ENCODE measurements around the gene FCN1.

The FCN1 gene

DNA sequence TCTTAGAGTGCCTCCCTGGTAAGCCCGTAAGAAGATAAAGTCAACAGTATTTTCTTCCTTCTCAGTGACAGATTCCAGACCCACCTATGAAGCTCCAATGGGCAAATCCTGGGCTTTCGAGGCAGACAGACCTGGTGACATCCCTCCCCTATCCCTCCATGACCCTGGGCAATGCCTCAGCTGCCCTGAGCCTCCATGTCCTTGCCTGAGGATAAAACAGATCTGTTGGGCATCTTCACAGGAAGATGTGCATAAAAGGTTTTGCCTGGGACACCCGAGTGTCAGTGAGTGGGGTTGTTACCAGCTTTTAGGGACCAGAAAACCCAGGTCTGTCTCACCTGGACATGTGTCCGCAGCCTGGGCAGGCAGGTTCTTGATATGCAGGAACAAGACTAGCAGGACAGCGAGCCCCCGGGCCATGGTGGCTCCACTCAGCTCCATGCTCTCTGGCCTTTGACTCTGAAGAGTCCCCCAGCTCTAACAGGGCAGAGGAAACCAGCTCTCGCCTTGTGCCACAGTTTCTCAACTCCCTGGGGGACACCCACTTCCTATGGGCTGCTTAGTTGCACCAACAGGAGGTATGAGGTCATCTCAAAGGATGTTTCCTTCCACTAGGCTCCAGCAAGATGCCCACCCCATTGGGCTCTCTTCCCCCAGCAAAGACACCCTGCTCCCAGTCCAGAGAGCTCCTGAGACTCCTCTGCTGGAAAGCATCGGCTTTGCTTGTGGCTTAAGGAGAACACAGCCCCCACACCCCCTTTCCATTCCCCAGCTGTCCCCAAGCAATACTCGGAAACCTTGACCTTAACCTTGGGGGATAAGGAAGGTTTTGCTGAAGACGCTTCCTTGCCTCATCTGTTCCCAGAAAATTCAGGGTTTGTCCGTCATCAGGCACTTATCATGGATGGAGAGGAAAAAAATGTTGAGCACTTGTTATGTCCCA, at the start of gene FCN1:
FCN1 (minus strand) TSS at position 482 of the 943 bp plus-strand sequence; CDS start at position 441, 41 bp downstream.
- Mint-ChIP-seq H3K9me3 (peaks cover 11% of the 10 kb centered on the region), H3K27ac (no peak within 1 kb of the TSS), H3K27me3 (peaks cover 5% of the 10 kb centered on the region), H3K36me3 (ENCODE audit: low read depth) (peaks cover 6% of the 10 kb centered on the region), H3K4me3 (no peak within 1 kb of the TSS), H3K4me1 (ENCODE audit: low read depth) (no peaks in the 10 kb centered on the region)

DNA sequence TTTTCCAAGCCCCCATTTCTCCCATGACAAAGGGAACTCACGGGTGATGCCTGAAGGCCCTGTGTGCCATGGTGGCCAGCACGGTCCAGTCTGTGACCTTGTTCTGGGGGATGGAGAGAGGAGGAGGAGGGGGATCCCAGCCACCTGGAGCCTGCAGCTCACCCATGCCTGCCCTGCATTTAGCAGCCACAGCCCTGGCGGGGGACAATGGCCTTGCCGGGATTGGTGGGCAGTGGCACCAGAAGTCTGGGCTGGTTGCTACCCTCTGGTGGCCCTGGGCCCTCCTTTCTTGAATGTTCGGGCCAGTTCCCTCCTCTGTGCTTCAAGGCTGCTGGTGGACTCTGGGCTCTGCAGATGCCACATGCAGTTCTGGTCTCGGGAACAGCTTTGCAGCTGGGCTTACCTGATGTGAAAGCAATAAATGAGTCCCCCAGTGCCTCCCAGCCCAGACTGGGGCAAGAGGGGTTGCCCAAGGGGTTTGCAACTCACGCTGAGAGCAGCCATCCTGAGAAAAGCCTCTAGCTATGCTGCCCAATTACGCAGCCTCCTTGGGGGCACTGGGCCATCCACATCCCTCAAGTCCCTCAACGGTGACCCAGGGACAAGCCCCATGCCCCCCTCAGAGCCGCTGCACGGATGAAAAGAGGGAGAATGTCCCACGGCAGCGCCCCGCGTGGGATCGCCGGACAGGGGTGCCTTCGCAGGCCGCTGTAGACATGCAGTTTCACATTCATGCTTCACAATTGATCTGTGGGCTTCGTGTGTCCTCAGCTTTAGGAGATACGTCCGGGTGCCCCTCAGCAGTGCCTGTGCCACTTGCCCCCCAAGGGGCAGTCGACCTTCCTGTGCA, 49.2 kb upstream of the FCN1 start:
- H3K4me3 Mint-ChIP-seq = no peak overlapping the region
- no peak overlapping the region for H3K27ac Mint-ChIP-seq
- H3K36me3 Mint-ChIP-seq (ENCODE audit: low read depth) = no peaks in the 10 kb centered on the region
- peaks cover 3% of the 10 kb centered on the region for H3K27me3 Mint-ChIP-seq
- H3K9me3 Mint-ChIP-seq = no peaks in the 10 kb centered on the region
- H3K4me1 Mint-ChIP-seq (ENCODE audit: low read depth) = no peaks in the 10 kb centered on the region

DNA sequence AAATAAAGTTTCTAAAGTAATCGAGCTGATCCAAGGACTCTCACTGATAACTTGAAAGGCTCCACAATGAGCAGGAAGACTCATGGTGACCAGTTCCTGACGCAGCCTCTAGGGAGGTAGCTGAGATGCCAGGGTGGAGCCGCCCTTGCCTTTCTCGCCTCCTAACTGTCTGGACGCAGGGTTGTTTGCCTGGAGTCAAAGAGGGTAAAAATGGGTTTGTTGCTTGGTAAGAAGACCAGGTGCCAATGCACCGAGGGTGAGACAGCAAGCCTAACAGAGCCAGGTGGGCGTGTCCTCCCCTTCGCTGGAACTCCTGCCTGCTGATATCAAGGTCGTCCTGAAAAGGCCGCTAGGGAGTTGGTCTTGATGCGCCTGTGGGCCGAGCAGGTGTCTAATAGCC, 48.6 kb upstream of the FCN1 start:
- Mint-ChIP-seq H3K4me3 (no peak overlapping the region), H3K36me3 (ENCODE audit: low read depth) (no peaks in the 10 kb centered on the region), H3K4me1 (ENCODE audit: low read depth) (no peaks in the 10 kb centered on the region)

DNA sequence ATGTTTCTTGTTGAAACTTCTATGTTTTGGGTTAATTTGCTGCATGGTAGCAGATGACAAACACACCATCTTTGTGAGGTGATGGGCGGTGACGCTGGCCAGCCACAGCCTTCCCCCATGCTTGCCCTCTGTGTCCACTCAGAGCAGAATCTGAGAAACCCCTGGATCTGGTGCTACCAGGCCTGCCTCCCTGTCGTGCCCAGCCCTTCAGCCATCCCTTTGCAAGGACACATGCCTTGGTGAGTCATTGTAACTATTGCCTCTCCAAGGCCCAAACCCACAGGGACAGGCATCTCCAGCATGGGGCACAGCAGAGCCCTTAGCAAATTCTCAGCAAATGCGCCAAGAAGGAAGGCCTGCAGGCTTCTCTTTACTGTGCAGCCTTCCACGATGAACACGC, 48.1 kb upstream of the FCN1 start:
- Mint-ChIP-seq H3K27ac (no peak overlapping the region), H3K4me1 (ENCODE audit: low read depth) (no peaks in the 10 kb centered on the region), H3K27me3 (peaks cover 3% of the 10 kb centered on the region), H3K36me3 (ENCODE audit: low read depth) (no peaks in the 10 kb centered on the region), H3K4me3 (no peak overlapping the region), H3K9me3 (no peaks in the 10 kb centered on the region)

More for the DNA sequence above, 48.6 kb upstream of the FCN1 start:
- Mint-ChIP-seq H3K27me3 (peaks cover 3% of the 10 kb centered on the region), H3K27ac (no peak overlapping the region), H3K9me3 (no peaks in the 10 kb centered on the region)

DNA sequence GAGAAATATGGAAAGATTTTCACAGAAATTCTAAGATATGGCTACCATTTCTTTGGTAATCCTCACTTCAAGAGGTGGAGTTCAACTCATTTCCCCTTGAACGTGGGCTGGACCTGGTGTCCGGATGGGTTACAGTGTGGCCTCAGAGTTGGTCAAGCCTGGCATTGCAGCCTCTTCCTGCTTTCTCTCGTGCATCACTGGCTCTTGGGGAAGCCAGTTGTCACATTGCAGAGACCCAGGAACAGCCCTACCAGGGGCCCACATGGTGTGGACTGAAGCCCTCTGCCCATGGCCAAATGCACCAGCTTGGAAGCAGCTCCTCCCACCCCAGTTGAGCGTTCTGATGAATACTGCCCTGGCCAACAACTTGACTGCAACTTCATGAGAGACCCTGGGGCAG, 47.7 kb upstream of the FCN1 start:
- H3K27me3 Mint-ChIP-seq = peaks cover 3% of the 10 kb centered on the region
- H3K4me1 Mint-ChIP-seq (ENCODE audit: low read depth) = no peaks in the 10 kb centered on the region
- H3K4me3 Mint-ChIP-seq = no peak overlapping the region
- H3K9me3 Mint-ChIP-seq = no peaks in the 10 kb centered on the region
- H3K36me3 Mint-ChIP-seq (ENCODE audit: low read depth) = no peaks in the 10 kb centered on the region
- H3K27ac Mint-ChIP-seq = no peak overlapping the region

DNA sequence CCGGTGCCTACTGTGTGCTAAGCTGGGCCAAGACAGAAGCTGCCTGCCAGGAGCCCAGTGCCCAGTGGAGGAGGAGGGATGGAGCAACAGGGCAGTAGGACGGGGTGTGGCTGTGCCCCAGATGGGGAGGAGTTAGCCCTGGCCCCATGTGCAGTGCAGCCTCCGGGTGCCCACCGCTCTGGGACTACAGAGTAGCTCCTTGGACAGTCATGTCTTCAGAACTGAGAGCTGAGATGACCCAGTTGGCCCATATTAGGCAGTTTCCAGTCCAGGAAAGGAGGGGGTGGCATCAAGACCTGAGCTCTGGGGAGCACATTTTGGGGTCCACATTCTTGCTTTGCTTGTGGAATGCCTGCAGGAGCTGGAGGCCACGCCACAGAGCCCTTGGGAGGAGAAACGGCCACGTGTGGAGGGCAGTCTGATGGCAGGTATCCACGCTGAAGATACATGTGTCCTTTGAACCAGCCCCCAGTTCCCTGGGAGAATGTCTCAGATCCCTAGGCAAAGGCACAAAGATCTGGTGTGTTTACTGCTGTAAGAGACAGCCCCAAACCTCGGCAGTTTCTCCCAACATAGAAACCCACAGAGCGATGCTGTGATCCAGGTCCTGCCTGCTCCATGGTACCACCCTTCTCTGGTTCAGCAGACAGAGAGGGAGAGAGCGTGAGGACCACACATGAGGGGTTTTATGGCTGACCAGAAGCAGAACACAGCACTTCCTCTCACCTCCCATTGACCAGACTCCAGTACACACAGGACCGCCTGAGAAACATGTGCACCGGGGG, 46.8 kb upstream of the FCN1 start:
- H3K4me3 Mint-ChIP-seq = no peak overlapping the region
- no peaks in the 10 kb centered on the region for H3K4me1 Mint-ChIP-seq (ENCODE audit: low read depth)
- H3K36me3 Mint-ChIP-seq (ENCODE audit: low read depth) = no peaks in the 10 kb centered on the region
- no peaks in the 10 kb centered on the region for H3K9me3 Mint-ChIP-seq
- no peak overlapping the region for H3K27ac Mint-ChIP-seq
- no peaks in the 10 kb centered on the region for H3K27me3 Mint-ChIP-seq

DNA sequence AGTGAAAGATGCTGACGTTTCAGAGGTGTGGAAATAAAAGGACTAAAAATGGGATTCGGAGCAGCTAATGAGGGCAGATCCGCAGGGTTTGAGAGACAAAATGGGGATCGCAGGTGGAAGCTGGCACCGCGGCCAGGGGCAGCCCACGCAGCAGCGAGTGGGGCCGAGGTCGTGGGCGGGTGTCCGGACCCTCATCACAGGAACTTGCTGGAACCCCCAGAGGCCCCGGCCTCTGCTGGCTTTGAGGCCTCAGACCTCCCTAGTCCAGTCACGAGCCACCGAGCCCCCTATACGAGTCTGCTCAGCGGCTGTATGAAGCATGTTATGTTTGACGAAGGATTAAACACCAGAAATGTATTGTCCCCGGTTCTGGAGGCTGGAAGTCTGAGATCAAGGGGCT, 45.8 kb upstream of the FCN1 start:
- Mint-ChIP-seq H3K4me3 (no peak overlapping the region), H3K27me3 (no peaks in the 10 kb centered on the region), H3K9me3 (no peaks in the 10 kb centered on the region), H3K36me3 (ENCODE audit: low read depth) (no peaks in the 10 kb centered on the region), H3K4me1 (ENCODE audit: low read depth) (no peaks in the 10 kb centered on the region), H3K27ac (no peak overlapping the region)

DNA sequence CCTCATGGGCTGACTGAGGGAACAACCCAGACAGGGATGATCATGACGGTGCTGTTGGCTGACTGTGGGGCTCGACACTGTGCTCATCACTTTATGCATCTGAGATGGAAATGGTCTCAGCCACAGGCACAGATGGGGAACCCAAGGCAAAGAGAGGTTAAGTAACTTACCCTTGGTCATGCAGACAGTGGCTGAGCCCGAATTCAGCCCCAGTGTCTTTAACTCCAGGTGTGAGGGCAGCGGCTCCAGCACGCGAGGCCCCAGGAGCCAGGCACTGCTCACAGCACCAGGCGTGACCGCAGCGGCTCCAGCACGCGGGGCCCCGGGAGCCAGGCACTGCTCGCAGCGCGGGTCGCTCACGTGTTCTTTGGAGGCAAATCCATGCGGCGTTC, 45.3 kb upstream of the FCN1 start:
- no peaks in the 10 kb centered on the region for H3K27me3 Mint-ChIP-seq

DNA sequence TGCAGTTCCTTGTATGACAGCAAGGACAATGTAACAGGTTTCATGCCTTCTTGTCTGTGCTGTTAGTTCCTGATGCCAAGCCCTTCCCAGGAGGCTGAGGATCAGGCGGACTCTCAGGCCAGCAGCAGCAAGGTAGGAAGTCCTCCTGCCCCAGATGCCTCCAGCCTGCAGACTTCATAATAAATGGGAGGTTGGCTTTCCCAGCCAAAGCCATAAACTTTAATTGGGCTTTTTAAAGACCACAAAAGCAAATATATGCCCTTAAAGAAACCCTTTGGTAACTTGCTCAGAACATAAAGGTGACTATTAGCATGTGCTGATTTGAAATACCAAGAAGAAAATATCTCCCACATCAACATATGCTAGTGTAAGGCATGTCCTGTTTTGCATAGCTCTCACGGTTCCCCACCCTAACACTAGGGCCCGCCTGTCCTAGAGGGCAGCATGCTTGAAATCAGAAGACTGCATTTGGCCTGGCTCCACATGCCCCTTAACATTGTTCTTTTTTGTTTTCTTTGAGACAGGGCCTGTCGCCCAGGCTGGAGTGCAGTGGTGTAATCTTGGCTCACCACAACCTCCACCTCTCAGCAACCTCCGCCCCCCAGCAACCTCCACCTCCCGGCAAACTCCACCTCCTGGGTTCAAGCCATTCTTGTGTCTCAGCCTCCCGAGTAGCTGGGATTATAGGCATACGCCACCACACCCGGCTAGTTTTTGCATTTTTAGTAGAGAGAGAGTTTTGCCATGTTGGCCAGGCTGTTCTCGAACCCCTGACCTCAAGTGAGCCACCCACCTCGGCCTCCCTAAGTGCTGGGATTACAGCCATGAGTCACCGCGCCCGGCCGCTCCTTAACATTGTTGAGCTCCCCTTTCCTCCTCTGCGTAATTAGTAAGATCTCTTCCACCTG, 44.6 kb upstream of the FCN1 start:
- no peak overlapping the region for H3K4me3 Mint-ChIP-seq
- no peaks in the 10 kb centered on the region for H3K9me3 Mint-ChIP-seq
- no peak overlapping the region for H3K27ac Mint-ChIP-seq
- H3K36me3 Mint-ChIP-seq (ENCODE audit: low read depth) = no peaks in the 10 kb centered on the region
- H3K27me3 Mint-ChIP-seq = no peaks in the 10 kb centered on the region
- H3K4me1 Mint-ChIP-seq (ENCODE audit: low read depth) = no peaks in the 10 kb centered on the region

More for the DNA sequence above, 45.3 kb upstream of the FCN1 start:
- H3K4me3 Mint-ChIP-seq = no peak overlapping the region
- H3K9me3 Mint-ChIP-seq = no peaks in the 10 kb centered on the region
- H3K36me3 Mint-ChIP-seq (ENCODE audit: low read depth) = no peaks in the 10 kb centered on the region
- H3K27ac Mint-ChIP-seq = no peak overlapping the region
- no peaks in the 10 kb centered on the region for H3K4me1 Mint-ChIP-seq (ENCODE audit: low read depth)

DNA sequence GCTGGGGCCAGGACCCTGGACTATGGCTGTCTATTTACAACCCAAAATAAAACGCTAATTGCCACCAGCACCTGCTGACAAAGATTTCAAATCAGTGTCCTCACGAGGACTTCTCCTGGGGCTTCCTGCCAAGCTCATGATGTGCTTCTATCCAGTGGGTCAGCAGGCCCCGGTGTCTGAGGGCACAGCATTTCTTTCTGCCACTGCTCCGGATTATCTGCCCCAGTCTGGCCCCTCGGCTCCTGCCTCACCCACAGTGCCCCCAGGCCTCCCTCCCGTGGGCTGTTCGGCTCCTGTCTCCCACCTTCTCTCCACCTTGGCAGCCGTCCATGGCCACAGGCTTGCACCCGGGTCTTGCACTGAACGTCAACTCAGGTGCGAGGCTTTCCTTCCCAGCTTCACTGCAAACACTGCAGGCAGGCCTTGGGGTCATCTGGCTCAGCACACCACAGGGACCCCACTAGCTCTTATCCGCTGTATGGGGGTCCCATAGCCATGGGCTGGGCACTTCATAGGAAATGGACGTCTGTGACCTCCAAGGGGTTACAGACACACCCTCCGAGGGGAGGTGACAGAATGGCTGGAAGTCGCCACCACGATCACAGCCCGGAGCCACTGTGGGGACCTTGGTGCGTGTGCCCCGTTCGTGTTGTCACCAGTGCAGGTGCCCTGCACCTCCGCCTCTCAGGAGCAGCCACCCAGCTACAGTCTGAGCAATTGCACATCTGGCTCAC, 43.8 kb upstream of the FCN1 start:
- H3K36me3 Mint-ChIP-seq (ENCODE audit: low read depth) = no peaks in the 10 kb centered on the region
- no peaks in the 10 kb centered on the region for H3K4me1 Mint-ChIP-seq (ENCODE audit: low read depth)

DNA sequence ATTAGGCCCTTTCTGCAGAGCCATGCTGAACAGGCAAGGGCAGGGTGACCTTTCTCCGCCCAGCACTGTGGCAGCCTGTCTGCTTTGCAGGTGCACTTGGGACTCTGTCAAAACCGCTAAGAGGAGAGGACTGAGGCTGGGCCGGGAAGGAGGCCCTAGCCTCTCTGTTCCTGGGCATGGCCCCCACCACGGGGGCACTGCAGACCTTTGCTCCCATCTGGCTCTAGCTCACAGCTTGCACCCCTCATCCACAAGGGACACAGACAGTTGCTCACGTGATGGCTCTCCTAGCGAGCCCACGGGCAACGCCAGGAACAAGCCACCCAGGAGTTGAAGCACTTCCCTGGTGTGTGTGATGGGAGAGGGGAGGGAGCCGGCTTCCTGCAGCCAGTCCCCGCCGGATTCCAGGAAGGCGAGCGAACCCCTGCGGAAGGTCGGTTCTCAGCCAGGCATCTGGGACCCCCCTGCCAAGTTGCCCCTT, 43.0 kb upstream of the FCN1 start:
- Mint-ChIP-seq H3K27ac (no peak overlapping the region), H3K4me3 (no peak overlapping the region), H3K9me3 (no peaks in the 10 kb centered on the region), H3K36me3 (ENCODE audit: low read depth) (no peaks in the 10 kb centered on the region), H3K4me1 (ENCODE audit: low read depth) (no peaks in the 10 kb centered on the region), H3K27me3 (no peaks in the 10 kb centered on the region)

More for the DNA sequence above, 43.8 kb upstream of the FCN1 start:
- H3K4me3 Mint-ChIP-seq = no peak overlapping the region
- H3K27me3 Mint-ChIP-seq = no peaks in the 10 kb centered on the region
- H3K9me3 Mint-ChIP-seq = no peaks in the 10 kb centered on the region
- no peak overlapping the region for H3K27ac Mint-ChIP-seq

DNA sequence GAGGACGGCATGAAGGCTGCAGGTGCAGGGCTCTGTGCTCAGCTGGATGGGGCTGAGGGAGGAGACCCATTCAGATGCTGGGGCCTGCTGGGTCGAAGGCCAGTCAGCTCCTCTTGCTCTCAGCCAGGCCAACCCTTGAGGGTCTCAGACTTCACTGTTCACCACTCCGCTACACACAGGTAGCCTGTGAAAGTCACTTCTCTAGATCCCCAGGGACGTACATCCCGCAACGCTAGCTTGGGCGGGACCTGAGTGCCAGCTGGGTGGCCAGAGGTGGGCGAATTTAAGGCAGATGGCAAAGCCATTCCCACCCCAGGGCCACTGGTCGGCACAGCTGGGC, 42.2 kb upstream of the FCN1 start:
- H3K27me3 Mint-ChIP-seq = no peaks in the 10 kb centered on the region
- no peaks in the 10 kb centered on the region for H3K9me3 Mint-ChIP-seq
- no peaks in the 10 kb centered on the region for H3K4me1 Mint-ChIP-seq (ENCODE audit: low read depth)
- no peak overlapping the region for H3K27ac Mint-ChIP-seq
- H3K36me3 Mint-ChIP-seq (ENCODE audit: low read depth) = no peaks in the 10 kb centered on the region
- H3K4me3 Mint-ChIP-seq = no peak overlapping the region

DNA sequence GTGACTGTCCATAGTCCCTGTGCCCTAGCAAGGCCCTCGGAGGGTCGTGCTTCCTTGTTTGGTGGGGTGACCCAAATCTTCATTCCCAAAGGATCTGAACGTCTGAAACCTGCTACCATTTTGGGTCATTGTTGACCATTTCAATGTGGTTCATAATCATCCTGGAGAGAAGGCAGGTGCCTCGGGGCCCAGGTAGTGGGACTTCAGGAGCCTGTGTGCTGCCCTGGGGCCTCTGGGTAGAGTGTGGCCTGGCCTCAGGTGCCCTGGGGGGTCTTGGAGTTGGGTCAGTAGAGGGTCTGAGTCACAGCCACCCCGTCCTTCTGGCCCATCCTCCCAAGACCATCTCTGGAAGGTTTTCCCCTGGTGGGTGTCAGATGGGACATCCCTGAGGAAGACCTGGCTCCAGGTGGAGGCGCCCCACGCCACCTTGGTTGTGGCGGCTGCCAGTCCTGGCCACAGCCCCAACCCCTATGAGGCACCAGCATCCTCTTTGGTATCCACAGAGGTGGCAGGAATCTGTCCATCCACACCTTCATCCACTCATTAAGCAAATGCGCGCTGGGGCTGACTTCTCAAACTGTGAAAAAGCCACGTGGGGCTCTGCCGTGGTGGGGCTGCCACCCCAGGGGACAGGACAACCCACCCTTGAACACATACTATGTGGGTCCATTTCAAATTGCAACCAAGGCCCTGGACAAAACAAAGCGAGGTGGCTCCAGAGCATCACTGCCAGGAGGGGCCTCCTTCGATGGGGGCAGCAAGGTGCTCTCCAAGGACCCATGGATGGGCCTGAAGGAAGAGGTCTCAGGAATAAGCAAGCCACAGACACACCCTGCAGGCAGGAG, 41.6 kb upstream of the FCN1 start:
- Mint-ChIP-seq H3K27me3 (peaks cover under 1% of the 10 kb centered on the region), H3K27ac (no peak overlapping the region), H3K4me3 (no peak overlapping the region), H3K36me3 (ENCODE audit: low read depth) (no peaks in the 10 kb centered on the region), H3K9me3 (no peaks in the 10 kb centered on the region), H3K4me1 (ENCODE audit: low read depth) (no peaks in the 10 kb centered on the region)
